ENCODE results near the gene SPHK1.

GRCh38 chr17:76433693-76434092, 49.3 kb downstream of the SPHK1 start:
- TF ChIP-seq CTCF (IDR thresholded peaks at IDR 0.05) = no peak
- TF ChIP-seq POLR2A (IDR thresholded peaks at IDR 0.05) = no peak

Data from lower leg skin (tissue), 3 donors.